Measurements from ENCODE around the gene EEPD1.
A peak's percentile ranks its signal among the peaks of the same experiment; 100 is the strongest.

EEPD1 gene

GRCh38 chr7:36262309-36263094, 109.4 kb downstream of the EEPD1 start:
- DNase-seq: no peak

GRCh38 chr7:36263095-36263484, 110.0 kb downstream of the EEPD1 start:
- DNase-seq: no peak

GRCh38 chr7:36264123-36264801, 111.2 kb downstream of the EEPD1 start:
- no peak for DNase-seq

DNA sequence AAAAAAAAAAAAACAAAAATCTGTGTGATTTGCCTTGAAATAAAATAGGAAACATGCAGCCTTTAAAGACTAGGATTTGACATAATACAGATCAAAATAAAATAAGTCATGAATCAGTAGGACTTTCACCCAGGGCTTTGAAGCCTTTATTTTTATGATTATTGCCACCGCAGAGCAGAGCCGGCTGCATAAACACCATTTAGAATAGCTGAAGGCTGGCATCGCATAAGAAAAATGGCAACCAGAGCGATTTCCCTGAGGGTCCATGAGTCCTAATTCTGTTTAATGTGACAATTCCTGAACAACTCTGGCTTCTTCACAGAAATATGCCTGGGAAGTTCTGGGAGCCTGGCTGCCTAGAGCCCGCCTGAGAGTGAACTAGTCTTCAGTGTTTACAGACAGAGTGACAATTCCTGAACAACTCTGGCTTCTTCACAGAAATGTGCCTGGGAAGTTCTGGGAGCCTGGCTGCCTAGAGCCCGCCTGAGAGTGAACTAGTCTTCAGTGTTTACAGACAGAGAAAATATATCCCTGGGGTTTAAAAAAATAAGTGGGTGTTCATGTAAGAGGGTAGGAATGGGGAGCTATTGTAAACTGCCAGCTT, 112.0 kb downstream of the EEPD1 start:
- no peak for DNase-seq

DNA sequence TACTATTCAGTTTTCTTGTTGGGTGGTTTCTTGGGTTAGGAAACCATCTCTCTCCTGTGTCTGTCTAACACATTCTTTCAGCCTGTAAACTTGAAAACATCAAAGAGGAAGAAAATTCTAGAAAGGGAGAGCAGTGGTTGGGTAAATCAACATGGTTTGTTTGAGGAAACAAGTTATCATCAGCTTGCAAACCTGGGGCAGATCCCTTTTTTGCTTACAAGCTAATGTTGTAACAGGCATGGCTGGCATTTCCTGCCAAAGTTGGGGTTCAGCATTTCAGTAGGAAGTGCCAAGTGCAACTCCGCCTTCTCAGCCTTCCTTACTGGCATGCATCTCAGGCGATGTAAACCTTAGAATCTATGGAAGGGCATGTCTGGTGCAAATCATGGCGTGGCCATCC, 112.6 kb downstream of the EEPD1 start:
- no peak for DNase-seq

- no peak for DNase-seq
Observed at GRCh38 chr7:36266190-36266589, 113.1 kb downstream of the EEPD1 start.

GRCh38 chr7:36266683-36267082, 113.6 kb downstream of the EEPD1 start:
- DNase-seq: peak; percentile 32

GRCh38 chr7:36272211-36272566, 119.1 kb downstream of the EEPD1 start:
- no peak for DNase-seq

DNA sequence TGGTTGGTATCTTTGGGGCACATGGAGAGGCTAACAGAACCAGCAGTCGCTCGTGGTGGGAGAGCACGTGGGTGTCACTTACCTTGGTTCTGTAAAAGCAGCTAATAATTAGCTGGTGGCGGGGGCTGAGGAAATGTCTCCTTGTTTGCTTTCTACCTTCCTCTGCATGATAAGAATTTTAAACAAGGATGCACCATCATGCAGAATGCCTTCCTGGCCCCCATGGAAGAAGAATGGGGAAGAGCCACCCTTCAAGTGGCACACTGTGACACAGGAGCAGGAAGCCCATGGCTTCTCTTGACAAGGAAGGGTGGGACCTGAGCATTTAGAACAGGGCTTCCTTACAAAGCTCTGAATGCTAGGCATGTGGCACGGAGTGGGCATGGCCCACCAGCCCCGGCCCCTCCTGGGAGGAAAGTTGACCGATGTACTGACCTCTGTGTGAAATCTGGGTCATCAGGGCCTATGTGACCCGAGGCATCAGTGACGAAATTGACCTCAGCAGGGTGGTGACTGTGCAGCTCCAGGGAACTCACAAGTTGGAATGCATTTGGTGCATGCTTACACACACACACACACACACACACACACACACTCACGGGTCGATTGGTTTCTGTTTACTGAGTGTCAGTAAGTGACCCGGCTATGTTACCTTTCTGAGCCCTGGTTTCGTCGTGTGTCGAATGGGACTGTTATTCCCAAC, 119.7 kb downstream of the EEPD1 start:
- no peak for DNase-seq

DNA sequence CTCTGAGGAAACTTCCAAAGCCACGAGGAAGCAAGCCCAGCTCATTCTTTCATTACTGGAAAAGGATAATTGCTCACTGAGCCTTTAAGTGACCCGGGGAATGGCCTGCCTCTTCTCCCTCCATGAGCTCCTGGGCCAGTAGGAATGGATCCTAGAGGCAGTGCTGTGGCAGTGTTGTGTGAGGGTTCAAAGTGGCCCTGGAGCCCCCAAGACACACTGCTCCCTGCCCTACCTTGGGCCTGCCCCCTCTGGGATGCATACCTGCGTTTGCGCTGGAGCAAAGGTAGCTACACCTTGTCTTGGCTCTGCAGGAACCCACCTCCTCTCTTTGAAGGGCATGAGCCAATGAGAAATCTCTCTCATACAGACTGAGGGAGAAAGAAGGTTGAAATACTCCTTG, 120.8 kb downstream of the EEPD1 start:
- DNase-seq: no peak

DNA sequence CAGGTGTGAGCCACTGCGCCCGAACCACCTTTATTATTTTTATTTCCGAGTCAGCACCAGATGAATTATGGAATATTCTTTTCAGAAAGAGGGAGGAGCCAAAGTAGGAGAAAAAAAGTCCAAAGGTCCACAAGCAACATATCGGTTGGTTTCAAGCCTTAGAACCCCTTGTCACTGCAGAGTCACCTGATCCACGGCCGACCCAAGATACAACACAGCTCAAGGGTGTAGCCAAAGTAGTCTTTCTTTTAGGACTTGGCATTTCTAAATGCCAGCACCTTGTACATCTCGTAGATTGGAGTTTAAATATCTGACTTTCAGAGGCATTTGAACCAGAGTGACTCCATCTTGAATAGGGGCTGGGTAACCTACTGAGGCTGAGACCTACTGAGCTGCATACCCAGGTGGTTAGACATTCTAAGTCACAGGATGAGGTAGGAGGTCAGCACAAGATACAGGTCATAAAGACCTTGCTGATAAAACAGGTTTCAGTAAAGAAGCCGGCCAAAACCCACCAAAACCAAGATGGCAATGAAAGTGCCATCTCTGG, 122.8 kb downstream of the EEPD1 start:
- no peak for DNase-seq

- DNase-seq: no peak
Observed at GRCh38 chr7:36276428-36277248, 123.6 kb downstream of the EEPD1 start.

GRCh38 chr7:36277249-36277542, 124.1 kb downstream of the EEPD1 start:
- no peak for DNase-seq

DNA sequence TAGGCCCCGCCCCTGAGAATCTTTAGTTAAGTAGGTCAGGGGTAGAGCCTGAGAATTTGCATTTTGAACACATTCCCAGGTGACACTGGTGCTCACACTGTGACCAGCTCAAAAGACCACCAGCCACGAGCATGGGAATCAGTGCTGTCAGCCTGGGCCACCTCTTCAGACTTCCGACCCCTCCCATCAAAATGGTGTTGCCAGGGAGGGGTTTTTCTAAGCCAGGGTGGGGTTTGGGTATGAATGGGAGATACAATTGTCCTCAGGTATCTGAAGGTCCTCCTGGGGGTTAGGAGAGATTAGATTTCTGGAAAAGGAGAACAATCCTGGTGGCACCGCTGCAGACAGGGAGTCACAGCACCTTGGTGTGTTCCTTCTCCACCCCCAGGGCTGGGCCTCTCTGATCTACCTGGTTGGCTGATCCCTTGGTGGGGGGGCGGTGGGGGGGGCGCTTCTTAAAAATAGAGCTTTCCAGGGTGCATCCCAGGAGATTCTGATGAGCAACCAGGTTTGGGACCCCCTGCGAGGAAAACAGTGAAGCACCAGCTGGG, 125.1 kb downstream of the EEPD1 start:
- DNase-seq: no peak

DNA sequence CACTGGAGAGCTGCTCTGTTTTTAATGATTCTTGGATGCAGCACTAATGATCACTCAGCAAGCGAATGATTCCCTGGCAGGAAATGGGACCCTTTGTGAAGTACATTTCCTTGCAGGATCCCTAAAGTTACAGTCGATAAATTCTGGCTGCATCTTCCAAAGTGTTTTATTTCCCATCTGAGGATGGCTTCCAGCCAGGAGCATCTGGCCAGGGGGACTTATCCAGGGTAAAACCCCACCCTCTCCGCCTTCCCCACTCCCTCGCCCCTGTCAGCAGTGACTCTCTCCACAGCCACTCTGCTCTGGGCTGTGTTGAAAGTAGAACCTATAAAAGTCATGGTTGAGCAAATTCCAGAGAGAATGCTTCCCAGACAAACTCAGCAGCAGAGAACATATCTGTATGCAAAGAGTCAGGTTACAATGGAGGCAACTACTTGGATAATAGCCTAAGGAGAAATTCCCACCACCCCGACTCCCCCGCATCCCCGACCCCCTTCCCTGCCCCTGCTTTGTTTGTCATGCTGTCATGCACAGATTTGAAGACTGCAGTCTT, 125.6 kb downstream of the EEPD1 start:
- DNase-seq: peak; percentile 96

GRCh38 chr7:36279200-36279925, 126.3 kb downstream of the EEPD1 start:
- no peak for DNase-seq

- DNase-seq: no peak
Observed at GRCh38 chr7:36279926-36280315, 126.9 kb downstream of the EEPD1 start.

DNA sequence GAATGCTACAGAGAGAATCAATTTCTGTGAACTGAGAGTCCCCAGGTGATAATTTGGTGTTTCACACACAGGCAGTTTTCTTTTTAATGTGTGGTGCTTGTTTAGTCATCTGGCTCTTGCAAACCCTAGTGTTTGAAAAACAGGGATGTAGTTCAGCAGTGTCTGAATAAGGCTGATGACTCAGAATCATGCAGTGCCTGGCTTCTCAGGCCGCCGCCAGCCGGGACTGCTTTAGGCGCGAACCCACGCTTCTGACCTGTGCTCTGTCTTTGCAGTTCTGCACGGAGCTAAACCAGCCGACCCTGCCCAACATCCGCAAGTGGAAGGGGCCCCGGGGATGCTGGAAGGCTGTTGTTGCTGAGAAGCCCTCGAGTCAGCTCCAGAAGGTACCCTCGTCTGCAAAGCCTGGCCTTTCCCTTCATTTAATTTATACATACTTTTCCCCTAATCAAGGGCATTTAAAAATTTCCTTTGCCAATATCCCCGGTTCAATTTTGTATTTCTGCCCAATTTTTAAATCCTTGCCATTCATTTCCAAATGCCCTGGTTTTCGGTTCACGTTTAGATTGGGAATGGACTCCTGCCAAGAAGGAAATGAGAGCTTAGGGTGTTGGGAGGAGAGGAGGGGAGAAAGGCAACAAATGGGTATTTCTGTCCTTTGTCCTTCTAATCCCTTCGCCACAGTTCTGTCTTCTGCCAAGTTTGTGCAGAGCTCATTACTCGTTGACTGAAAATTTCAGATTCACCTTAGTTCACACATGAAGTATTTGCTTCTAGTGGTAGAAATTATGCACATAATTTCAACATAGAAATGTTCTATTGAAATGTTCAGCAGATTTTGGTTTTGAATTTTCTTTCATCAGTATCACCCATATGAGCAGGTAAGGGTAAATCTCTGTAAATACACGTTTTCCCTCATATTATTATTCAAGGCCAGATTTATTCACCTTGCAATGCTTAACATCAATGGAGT, 128.1 kb downstream of the EEPD1 start:
- DNase-seq: peak; percentile 52

GRCh38 chr7:36281945-36282717, 129.1 kb downstream of the EEPD1 start:
- DNase-seq: no peak

All from NCI-H2171 treated with DMSO at 0.1 percent for 48 hours (cell line).